WTC11 (cell line): ENCODE data around the gene MAP1B.

ENCODE experiments used
- CTCF ChIP-seq: fragments of 200-600 bp; IDR thresholded peaks from 2 replicates; pipeline ENCODE4 v1.8.0; 2022; ENCODE audit warnings: antibody characterized with exemption
- GABPB1 ChIP-seq: sonication (generic); formaldehyde crosslinking; IDR thresholded peaks from 2 replicates; pipeline ENCODE4 v1.8.1; 2023; ENCODE audit warnings: mild to moderate bottlenecking, missing genetic modification reagents
- NFE2L1 ChIP-seq: sonication (generic); formaldehyde crosslinking; IDR thresholded peaks from 2 replicates; pipeline ENCODE4 v1.8.1; 2023; ENCODE audit warnings: missing genetic modification reagents
- NFYB ChIP-seq: sonication (generic); formaldehyde crosslinking; conservative IDR thresholded peaks from 2 replicates; pipeline ENCODE4 v1.8.0; 2022; ENCODE audit warnings: low read depth, missing genetic modification reagents

GRCh38 chr5:72209147-72210115 is 102.2 kb downstream of the MAP1B start:
- TF ChIP-seq NFYB (no peak), NFE2L1 (CRISPR knock-in tag) (no peak), GABPB1 (CRISPR knock-in tag) (no peak), CTCF (no peak)
